GM19452 (cell line): ENCODE measurements around the gene PNPLA1.

ENCODE experiments used
- ATAC-seq: cut with Tn5 transposase; IDR thresholded peaks from one replicate; pipeline ENCODE4 v1.9.1; 2021; ENCODE audit not compliant: unreplicated experiment

Gene PNPLA1

GRCh38 chr6:36314221-36315014 lies 44.6 kb downstream of the PNPLA1 start:
- ATAC-seq = no peak

GRCh38 chr6:36315921-36316320 lies 46.1 kb downstream of the PNPLA1 start:
- no peak for ATAC-seq

DNA sequence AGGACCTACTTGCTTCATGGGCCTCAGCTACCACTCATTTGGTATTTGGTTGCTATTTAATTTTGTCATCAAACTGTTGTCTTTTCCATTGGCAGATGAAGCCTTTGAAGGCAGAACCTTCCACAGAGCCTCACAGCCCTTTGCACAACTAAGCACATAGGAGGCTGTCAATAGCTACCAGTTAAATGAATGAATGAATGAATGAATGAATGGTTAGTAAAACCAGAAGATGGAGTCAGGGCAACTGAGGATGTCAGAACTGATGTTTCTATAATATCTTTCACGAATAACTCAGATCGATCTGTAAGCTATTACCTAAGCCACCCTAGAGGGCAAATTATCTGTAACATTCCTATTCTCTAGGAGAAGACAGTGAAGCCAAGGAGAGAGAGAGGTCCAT lies 47.8 kb downstream of the PNPLA1 start:
- no peak for ATAC-seq

DNA sequence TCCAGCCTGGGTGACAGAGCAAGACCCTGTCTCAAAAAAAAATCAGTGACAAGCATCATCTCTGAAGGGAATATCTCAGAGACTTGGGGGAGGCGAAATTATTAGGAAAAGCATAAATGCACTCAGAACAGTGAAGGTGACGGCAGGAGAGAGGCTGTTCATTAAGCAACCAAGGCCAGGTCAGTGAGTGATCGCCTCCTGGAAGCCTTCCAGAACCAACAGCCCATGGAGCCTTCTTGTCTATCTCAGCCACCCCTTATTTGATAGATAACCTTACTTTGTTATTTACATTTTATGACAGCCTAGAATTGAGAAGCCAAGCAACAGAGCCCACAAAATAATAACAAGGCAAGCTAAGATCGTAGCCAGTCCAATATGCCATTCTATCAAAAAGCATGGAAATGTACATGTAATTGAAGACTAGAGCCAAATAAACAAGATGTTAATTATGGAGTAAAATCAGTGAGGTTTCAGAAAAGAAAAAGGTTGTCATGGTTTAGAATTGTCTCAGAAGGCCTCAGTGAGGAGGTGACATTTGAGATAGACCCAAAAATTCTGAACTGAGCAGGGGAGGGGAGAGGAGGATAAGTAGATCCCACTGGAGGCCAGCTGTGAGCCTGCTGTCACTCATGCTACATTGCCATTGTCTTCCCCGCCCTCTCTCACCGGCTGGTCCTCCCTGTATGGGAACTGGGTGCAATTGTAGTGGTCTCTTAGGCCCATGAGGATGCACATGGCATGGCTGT lies 49.0 kb downstream of the PNPLA1 start:
- no peak for ATAC-seq

DNA sequence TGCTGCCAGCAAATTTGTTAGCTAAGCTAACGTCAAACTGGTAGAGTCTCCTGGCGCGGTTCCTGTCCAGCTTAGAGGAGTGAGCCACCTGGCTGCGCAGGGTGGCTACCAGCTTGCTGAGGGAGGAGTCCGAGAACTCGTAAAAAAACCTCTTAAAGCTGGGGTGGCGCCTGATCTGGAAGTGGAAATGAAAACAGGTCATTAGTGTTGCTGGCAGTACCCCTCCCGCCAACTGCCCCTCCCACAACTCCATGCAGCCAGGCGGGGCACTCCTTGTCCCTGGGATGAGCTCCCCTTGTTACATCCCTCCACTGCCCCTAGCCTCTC lies 49.5 kb downstream of the PNPLA1 start:
- no peak for ATAC-seq

DNA sequence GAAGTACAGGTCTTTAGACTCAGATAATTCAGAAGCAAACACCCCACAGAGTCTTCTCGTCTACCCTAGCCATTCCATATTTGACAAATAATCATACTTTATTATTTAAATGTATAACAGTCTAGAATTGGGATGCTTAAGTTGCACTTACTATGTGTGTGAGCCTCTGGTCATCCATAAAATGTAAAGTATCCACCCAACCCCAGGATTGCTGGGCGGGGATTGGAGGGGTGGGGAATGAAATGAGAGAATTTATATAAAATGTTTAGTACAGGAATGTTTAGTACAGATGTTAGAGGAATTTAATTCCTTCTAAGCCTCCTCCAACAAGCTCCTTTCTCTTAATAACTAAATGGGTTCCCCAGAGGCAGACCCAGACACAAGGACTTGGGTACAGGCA lies 50.0 kb downstream of the PNPLA1 start:
- ATAC-seq = no peak

DNA sequence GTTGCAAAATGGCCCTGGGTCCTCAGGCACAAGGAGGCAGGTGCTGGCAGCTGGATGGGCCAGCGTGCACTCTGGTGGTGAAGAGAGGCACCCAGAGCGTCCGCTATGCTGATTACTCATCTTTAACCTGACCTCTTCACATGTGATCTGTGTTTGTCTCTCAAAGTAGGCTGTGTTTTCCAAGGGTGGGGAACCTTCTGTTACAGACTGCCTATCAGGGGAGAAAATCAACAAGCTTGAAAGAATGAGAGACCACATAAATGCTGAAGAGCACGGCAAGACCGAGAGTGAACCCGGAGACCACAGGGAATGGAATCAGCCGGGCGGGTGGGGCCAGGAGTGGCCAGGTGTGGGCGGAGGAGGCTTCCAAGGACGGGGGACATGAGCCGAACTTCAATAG lies 50.6 kb downstream of the PNPLA1 start:
- no peak for ATAC-seq

DNA sequence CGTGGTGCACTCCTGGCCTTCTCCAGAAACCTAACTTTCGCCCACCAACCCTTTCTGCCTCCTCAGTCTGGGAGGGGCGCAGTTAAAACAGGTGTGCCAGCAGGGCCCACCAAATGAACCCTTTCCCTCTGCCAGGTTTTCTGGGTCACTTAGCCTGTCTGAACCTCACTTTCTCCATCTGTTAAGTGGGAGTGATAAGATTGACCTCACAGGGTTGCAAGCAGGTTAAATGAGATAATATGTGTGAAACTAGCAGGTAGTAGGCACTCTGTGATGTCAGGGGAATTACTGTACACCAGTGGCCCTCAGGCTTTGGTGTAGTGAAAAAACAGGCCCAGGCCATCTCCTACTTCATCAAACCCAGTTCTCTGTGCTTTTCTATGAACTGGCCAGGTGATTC lies 52.7 kb downstream of the PNPLA1 start:
- ATAC-seq = no peak

DNA sequence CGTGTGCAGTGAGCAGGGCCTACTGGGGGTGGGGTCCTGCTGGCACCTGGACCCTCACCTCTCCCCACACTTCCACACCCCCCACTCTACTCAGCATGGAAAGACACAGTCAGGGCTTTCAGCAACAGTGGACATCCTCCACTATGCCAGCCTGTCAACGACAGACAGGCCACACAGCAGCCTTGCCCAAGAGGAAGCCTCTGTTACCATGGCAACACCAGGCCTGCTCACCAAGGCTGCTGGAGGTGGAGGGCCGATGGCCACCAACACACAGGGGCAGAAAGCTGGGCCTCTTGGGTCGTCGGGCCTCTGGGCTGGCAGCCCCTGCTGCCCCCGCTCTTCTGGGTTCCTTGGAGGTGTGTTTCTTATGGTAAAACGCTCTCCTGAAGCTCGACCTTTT lies 53.2 kb downstream of the PNPLA1 start:
- ATAC-seq = no peak

- ATAC-seq = no peak
Observed at GRCh38 chr6:36324191-36324590, 54.3 kb downstream of the PNPLA1 start.

DNA sequence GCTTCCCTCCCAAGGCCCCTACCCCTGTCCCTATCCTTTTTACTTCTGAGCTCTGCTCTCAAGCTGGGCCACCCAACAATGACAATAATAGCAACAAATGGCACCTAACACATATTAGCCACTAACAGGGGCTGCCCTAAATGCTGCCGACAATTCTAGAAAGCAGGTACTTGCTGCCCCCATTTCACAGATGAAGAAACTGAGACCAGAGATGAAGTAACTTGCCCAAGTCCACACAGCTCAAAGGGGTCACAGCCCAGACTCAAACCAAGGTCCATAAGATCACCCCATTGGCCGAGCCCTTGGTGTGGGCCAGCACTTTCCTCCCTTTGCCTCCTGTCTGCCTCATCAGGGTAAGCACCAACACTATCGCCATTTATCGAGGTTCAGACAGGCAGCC lies 54.9 kb downstream of the PNPLA1 start:
- ATAC-seq = no peak

- ATAC-seq = no peak
Observed at GRCh38 chr6:36326356-36326995, 56.6 kb downstream of the PNPLA1 start.

DNA sequence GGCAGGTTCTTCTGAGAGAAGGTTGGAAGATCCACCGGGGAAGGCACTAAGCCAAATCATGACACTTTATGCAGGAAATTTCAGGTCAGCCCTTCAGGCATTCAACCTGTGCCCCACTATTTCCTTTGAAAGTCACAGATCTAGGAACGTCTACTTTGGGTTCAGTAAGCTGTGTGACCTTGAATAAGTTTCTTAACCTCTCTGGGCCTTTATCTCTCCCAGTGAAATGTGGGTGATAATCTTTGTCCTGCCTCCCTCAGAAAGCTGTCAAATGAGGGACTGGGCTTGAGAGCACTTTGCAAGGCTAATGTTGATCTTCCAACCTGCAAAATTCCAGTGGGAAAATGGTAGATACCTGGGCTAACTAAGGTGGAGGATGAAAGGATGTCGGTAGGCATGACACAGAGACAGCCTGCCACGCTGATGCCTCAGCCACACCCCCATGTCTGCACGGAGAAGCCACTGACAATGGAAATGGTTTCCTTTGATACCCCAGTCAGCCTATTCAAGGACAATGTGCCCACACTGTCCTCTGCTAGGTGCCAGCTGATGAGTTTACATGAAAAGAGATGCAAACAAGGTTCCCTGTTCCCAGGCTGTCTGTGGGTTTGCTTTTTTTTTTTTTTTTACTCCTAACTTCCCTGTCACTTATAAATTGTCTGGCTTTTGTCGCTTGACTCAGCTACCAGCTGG lies 57.5 kb downstream of the PNPLA1 start:
- ATAC-seq = no peak

DNA sequence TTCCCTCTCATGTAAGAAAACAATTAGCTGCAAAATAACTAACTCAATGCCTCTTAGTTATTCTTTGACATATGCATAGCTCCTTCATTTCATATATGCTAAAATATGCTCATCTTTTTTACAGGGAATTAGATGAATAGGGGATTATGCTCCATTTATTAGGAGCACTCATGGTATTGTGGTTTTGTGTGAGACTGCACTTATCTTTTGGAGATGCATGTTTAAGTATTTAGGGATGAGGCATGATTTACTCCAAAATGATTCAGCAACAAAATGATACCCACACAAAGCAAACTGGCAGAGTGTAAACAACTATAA lies 58.0 kb downstream of the PNPLA1 start:
- ATAC-seq = no peak

DNA sequence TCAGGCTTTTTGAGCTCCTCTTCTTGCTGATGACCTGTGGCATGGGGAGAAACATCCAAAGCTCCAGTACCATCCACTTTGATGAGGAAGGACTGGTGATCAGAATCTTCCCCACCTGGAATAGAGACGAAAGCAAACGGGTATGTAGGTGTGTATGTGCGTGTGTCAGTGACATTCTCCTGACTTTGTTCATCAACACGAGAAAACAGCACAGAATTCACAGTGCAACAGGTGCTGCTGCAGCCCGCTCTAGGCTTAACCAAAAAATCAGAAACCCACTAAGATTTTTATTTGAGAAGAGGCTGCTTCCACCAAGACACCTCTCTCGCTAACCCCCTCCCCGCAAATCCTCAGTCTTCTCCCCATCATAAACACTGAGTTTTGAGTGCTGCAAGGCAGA lies 58.7 kb downstream of the PNPLA1 start:
- ATAC-seq = no peak

GRCh38 chr6:36329798-36330291 lies 60.0 kb downstream of the PNPLA1 start:
- no peak for ATAC-seq

GRCh38 chr6:36330366-36330765 lies 60.5 kb downstream of the PNPLA1 start:
- ATAC-seq = no peak

DNA sequence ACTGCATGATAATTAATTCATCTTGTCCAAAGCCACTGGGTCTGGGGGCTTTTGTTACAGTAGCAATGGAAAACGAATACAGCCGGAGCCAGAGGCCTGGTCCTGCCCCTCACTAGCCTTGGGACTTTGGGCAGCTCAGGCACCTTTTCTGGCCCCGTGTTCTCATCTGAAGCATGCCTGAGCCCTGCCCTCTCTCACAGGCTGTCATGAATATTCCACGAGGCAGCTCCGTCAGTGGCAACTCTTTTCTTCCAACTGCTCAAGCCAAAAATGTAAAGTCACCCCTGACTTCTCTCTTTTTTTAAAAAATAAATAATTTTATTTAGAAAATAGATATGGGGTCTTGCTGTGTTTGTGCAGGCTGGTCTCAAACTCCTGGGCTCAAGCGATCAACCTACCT lies 61.5 kb downstream of the PNPLA1 start:
- ATAC-seq = no peak

DNA sequence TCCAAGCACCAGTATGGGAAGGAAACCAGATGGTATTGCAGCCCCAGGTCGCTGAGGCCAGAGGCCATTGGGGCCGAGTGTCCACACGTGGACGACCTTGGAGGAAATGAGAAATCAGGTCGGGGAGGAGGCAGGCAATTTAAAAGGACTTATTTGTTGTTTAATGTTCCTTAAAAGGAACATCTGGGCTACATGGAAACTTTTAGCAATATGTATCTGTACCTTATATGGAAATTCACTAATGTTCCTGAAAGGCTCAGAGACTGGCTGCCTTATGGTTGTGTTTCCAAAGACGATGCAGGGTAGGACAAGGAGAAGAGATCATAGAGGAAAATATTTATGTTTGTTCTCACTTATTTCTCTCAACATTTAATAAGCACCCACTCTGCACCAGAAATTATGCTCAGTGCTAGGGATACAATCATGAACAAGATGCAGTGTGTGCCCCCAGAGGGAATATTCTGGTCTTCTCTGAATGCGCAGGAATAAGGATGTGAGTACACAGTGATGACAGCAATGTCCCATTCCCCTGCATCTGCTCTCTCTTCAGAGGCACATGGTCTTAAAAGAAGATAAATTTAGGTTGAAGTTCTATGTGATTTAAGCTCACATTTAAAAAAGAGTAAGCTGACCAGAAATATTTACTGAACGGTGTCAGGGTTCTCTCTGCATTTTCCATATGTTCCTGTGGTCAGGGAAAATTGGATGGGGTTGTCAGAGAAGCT lies 63.5 kb downstream of the PNPLA1 start:
- ATAC-seq = no peak

DNA sequence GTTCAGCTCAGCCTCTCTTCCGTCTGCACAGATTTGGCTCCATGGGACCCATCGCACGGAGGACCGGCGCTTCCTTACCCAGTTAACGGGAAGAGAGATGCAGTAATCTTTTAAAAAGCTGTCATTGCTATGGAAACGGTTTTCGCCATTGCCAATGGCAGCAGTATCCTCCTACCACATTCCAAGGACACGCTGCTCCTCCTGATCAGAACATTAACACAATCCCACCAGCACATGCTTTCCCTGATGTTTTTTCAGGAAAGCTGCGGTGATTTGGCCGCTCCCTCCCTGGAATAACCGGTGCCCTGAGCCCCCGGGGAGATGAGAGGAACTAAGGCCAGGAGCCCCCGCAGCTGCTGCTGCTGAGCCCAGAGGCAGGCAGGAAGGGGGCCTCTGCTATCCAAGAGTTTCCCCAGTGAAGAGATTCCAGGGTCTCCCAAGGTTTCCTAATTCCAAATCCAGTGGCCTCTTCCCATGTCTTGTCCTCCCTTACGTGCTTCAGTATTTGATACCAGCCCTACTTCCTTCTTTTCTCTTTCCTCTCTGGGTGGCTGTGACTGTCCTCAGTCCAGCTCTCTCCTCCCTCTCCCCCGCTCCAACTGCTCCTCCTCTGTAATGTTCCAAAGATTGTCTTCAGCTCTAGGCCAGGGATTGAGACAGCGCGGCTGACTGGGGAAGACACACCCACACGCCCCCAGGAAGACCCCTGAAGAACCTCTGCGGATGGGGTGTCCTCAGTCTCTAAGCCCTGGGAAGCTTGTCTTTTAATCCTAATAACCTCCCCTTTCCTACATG lies 64.3 kb downstream of the PNPLA1 start:
- no peak for ATAC-seq
